ENCODE measurements around the gene PRTFDC1. TPM values are rescaled to one million over a fixed set of nuclear protein-coding genes. Genes with fewer than 3 reads are reported as not detected.
A peak's percentile ranks its signal among the peaks of the same experiment; 100 is the strongest.
"Not testable (repeated sequence)": the region's sequence is repeated elsewhere in the genome, so short reads cannot be mapped to it uniquely, and the experiment has no call there.

Gene PRTFDC1
- total RNA-seq, 1 donor = 13.4 TPM

- DNase-seq (ENCODE audit: low read depth) = peak; percentile 96
- no peak overlapping the region for H3K4me3 ChIP-seq (ENCODE audit: low read depth, low read length)
- no peak for TF ChIP-seq CTCF (IDR thresholded peaks at IDR 0.05; ENCODE audit: insufficient read depth, low read depth, low read length)
These were observed 6.4 kb upstream of the PRTFDC1 start for GRCh38 chr10:24958721-24959381.

GRCh38 chr10:24958091-24958720, 5.8 kb upstream of the PRTFDC1 start:
- DNase-seq (ENCODE audit: low read depth) = peak; percentile 92
- no peak overlapping the region for H3K4me3 ChIP-seq (ENCODE audit: low read depth, low read length)
- no peak for TF ChIP-seq CTCF (IDR thresholded peaks at IDR 0.05; ENCODE audit: insufficient read depth, low read depth, low read length)

GRCh38 chr10:24957624-24958051, 5.2 kb upstream of the PRTFDC1 start:
- H3K4me3 ChIP-seq (ENCODE audit: low read depth, low read length) = not testable (repeated sequence)
- peak; percentile 47 for DNase-seq (ENCODE audit: low read depth)

GRCh38 chr10:24953675-24954074, 1.3 kb upstream of the PRTFDC1 start:
- no peak for TF ChIP-seq CTCF (IDR thresholded peaks at IDR 0.05; ENCODE audit: insufficient read depth, low read depth, low read length)
- no peak for DNase-seq (ENCODE audit: low read depth)
- H3K4me3 ChIP-seq (ENCODE audit: low read depth, low read length) = no peak overlapping the region

- DNase-seq (ENCODE audit: low read depth) = peak; percentile 69
- TF ChIP-seq CTCF (IDR thresholded peaks at IDR 0.05; ENCODE audit: insufficient read depth, low read depth, low read length) = no peak
- peak overlapping the region; percentile 59 for H3K4me3 ChIP-seq (ENCODE audit: low read depth, low read length)
These were observed 570 bp upstream of the PRTFDC1 start for GRCh38 chr10:24952707-24953645.

- H3K4me3 ChIP-seq (ENCODE audit: low read depth, low read length) = peak overlapping the region; percentile 59
- no peak for TF ChIP-seq CTCF (IDR thresholded peaks at IDR 0.05; ENCODE audit: insufficient read depth, low read depth, low read length)
- DNase-seq (ENCODE audit: low read depth) = peak; percentile 57
These were observed 934 bp downstream of the PRTFDC1 start for GRCh38 chr10:24951201-24952142.
